GM12801 (cell line): ENCODE measurements around the gene APMAP.

Experiments used
- CTCF ChIP-seq: IDR thresholded peaks from one replicate; pipeline ENCODE4 v1.5.1; 2011; ENCODE audit warnings: control low read depth; ENCODE audit not compliant: insufficient read length; ENCODE audit errors: extremely low read depth

Gene APMAP

GRCh38 chr20:25036331-25036936, 43.9 kb upstream of the APMAP start:
- TF ChIP-seq CTCF = no peak

- no peak for TF ChIP-seq CTCF
Observed at GRCh38 chr20:25035921-25036320, 43.4 kb upstream of the APMAP start.

GRCh38 chr20:25033924-25034300, 41.4 kb upstream of the APMAP start:
- no peak for TF ChIP-seq CTCF

GRCh38 chr20:25033265-25033923, 40.8 kb upstream of the APMAP start:
- no peak for TF ChIP-seq CTCF

GRCh38 chr20:25032478-25033264, 40.1 kb upstream of the APMAP start:
- TF ChIP-seq CTCF = no peak

GRCh38 chr20:25032065-25032477, 39.5 kb upstream of the APMAP start:
- no peak for TF ChIP-seq CTCF

- no peak for TF ChIP-seq CTCF
Observed at GRCh38 chr20:25031241-25031640, 38.7 kb upstream of the APMAP start.
